GM18873 (cell line): ENCODE data around the gene ZNF91.
"Not testable (repeated sequence)": the region's sequence is repeated elsewhere in the genome, so short reads cannot be mapped to it uniquely, and the experiment has no call there.

Experiments used
- ATAC-seq: cut with Tn5 transposase; IDR thresholded peaks from one replicate; pipeline ENCODE4 v1.9.1; 2021; ENCODE audit warnings: mild to moderate bottlenecking, moderate library complexity, moderate number of reproducible peaks; ENCODE audit not compliant: unreplicated experiment, low FRiP score

The ZNF91 gene

GRCh38 chr19:23399443-23399842, 4.2 kb upstream of the ZNF91 start:
- no peak for ATAC-seq

GRCh38 chr19:23395722-23396117, 449 bp upstream of the ZNF91 start:
- not testable (repeated sequence) for ATAC-seq

GRCh38 chr19:23394511-23394910, 760 bp downstream of the ZNF91 start:
- ATAC-seq, result no peak

GRCh38 chr19:23393121-23393520, 2.1 kb downstream of the ZNF91 start:
- no peak for ATAC-seq

GRCh38 chr19:23391236-23391635, 4.0 kb downstream of the ZNF91 start:
- ATAC-seq, result no peak

GRCh38 chr19:23385404-23385803, 9.9 kb downstream of the ZNF91 start:
- no peak for ATAC-seq

- ATAC-seq, result no peak
These were observed 10.4 kb downstream of the ZNF91 start for GRCh38 chr19:23384858-23385257.

GRCh38 chr19:23384166-23384565, 11.1 kb downstream of the ZNF91 start:
- no peak for ATAC-seq

GRCh38 chr19:23382955-23383354, 12.3 kb downstream of the ZNF91 start:
- ATAC-seq, result no peak

GRCh38 chr19:23381114-23381513, 14.2 kb downstream of the ZNF91 start:
- ATAC-seq, result no peak

GRCh38 chr19:23379671-23380070, 15.6 kb downstream of the ZNF91 start:
- ATAC-seq, result not testable (repeated sequence)

GRCh38 chr19:23378948-23379347, 16.3 kb downstream of the ZNF91 start:
- ATAC-seq, result no peak

GRCh38 chr19:23377276-23377675, 18.0 kb downstream of the ZNF91 start:
- ATAC-seq, result no peak

- no peak for ATAC-seq
These were observed 28.8 kb downstream of the ZNF91 start for GRCh38 chr19:23366437-23366836.

GRCh38 chr19:23366031-23366430, 29.2 kb downstream of the ZNF91 start:
- ATAC-seq, result not testable (repeated sequence)

GRCh38 chr19:23365222-23365621, 30.0 kb downstream of the ZNF91 start:
- ATAC-seq, result no peak

- not testable (repeated sequence) for ATAC-seq
These were observed 33.4 kb downstream of the ZNF91 start for GRCh38 chr19:23361843-23362242.

- ATAC-seq, result no peak
These were observed 43.5 kb downstream of the ZNF91 start for GRCh38 chr19:23351806-23352205.

GRCh38 chr19:23346696-23347095, 48.6 kb downstream of the ZNF91 start:
- no peak for ATAC-seq

GRCh38 chr19:23345838-23346237, 49.4 kb downstream of the ZNF91 start:
- ATAC-seq, result no peak

GRCh38 chr19:23343434-23344010, 51.7 kb downstream of the ZNF91 start:
- no peak for ATAC-seq

GRCh38 chr19:23328211-23328610, 67.1 kb downstream of the ZNF91 start:
- no peak for ATAC-seq
